ENCODE data around the gene NPHS2.

NPHS2 gene

GRCh38 chr1:179575497-179576314 is at the start of gene NPHS2:
NPHS2 (minus strand) TSS chr1:179575948; CDS start chr1:179575864, 84 bp downstream.
- H3K4me3 ChIP-seq (ENCODE audit: low read length) = no peak within 1 kb of the TSS; the same call in 1 of the 2 replicates
- TF ChIP-seq ZNF274 (IDR thresholded peaks at IDR 0.05; ENCODE audit: low read depth, low read length) = no peak

GRCh38 chr1:179612361-179612760 is 36.6 kb upstream of the NPHS2 start:
- no peak overlapping the region for H3K4me3 ChIP-seq (ENCODE audit: low read length)
- TF ChIP-seq ZNF274 (IDR thresholded peaks at IDR 0.05; ENCODE audit: low read depth, low read length) = no peak

GRCh38 chr1:179601093-179601492 is 25.3 kb upstream of the NPHS2 start:
- H3K4me3 ChIP-seq (ENCODE audit: low read length) = no peak overlapping the region
- no peak for TF ChIP-seq ZNF274 (IDR thresholded peaks at IDR 0.05; ENCODE audit: low read depth, low read length)

GRCh38 chr1:179599623-179600249 is 24.0 kb upstream of the NPHS2 start:
- H3K4me3 ChIP-seq (ENCODE audit: low read length) = no peak overlapping the region
- TF ChIP-seq ZNF274 (IDR thresholded peaks at IDR 0.05; ENCODE audit: low read depth, low read length) = no peak

GRCh38 chr1:179598631-179599030 is 22.9 kb upstream of the NPHS2 start:
- no peak for TF ChIP-seq ZNF274 (IDR thresholded peaks at IDR 0.05; ENCODE audit: low read depth, low read length)

GRCh38 chr1:179591592-179592580 is 16.1 kb upstream of the NPHS2 start, which contains the start of gene TDRD5:
TDRD5 (plus strand) TSS chr1:179591832; CDS start chr1:179592616, 784 bp downstream.
- no peak within 1 kb of the TSS for H3K4me3 ChIP-seq (ENCODE audit: low read length)
- TF ChIP-seq ZNF274 (IDR thresholded peaks at IDR 0.05; ENCODE audit: low read depth, low read length) = no peak

More at GRCh38 chr1:179598631-179599030, 22.9 kb upstream of the NPHS2 start:
- no peak overlapping the region for H3K4me3 ChIP-seq (ENCODE audit: low read length)

- H3K4me3 ChIP-seq (ENCODE audit: low read length) = no peak overlapping the region
Measured at GRCh38 chr1:179591253-179591591, 15.5 kb upstream of the NPHS2 start.

GRCh38 chr1:179590671-179591070 is 14.9 kb upstream of the NPHS2 start:
- TF ChIP-seq ZNF274 (IDR thresholded peaks at IDR 0.05; ENCODE audit: low read depth, low read length) = no peak
- H3K4me3 ChIP-seq (ENCODE audit: low read length) = no peak overlapping the region

More at GRCh38 chr1:179591253-179591591, 15.5 kb upstream of the NPHS2 start:
- TF ChIP-seq ZNF274 (IDR thresholded peaks at IDR 0.05; ENCODE audit: low read depth, low read length) = no peak

- TF ChIP-seq ZNF274 (IDR thresholded peaks at IDR 0.05; ENCODE audit: low read depth, low read length) = no peak
- H3K4me3 ChIP-seq (ENCODE audit: low read length) = no peak overlapping the region
Measured at GRCh38 chr1:179589509-179589908, 13.8 kb upstream of the NPHS2 start.

GRCh38 chr1:179588425-179589024 is 12.8 kb upstream of the NPHS2 start:
- H3K4me3 ChIP-seq (ENCODE audit: low read length) = no peak overlapping the region
- no peak for TF ChIP-seq ZNF274 (IDR thresholded peaks at IDR 0.05; ENCODE audit: low read depth, low read length)

GRCh38 chr1:179587336-179587735 is 11.6 kb upstream of the NPHS2 start:
- H3K4me3 ChIP-seq (ENCODE audit: low read length) = no peak overlapping the region
- TF ChIP-seq ZNF274 (IDR thresholded peaks at IDR 0.05; ENCODE audit: low read depth, low read length) = no peak

- no peak for TF ChIP-seq ZNF274 (IDR thresholded peaks at IDR 0.05; ENCODE audit: low read depth, low read length)
- H3K4me3 ChIP-seq (ENCODE audit: low read length) = no peak overlapping the region
Measured at GRCh38 chr1:179586107-179586823, 10.5 kb upstream of the NPHS2 start.

GRCh38 chr1:179583771-179584320 is 8.1 kb upstream of the NPHS2 start:
- TF ChIP-seq ZNF274 (IDR thresholded peaks at IDR 0.05; ENCODE audit: low read depth, low read length) = no peak

More at GRCh38 chr1:179583771-179584320, 8.1 kb upstream of the NPHS2 start:
- H3K4me3 ChIP-seq (ENCODE audit: low read length) = no peak overlapping the region
